ENCODE results near the gene ISCA2.
"Not testable (repeated sequence)": the region's sequence is repeated elsewhere in the genome, so short reads cannot be mapped to it uniquely, and the experiment has no call there.

ISCA2 gene

GRCh38 chr14:74528886-74529285, 35.3 kb downstream of the ISCA2 start:
- no peak for DNase-seq (ENCODE audit: low read depth)

GRCh38 chr14:74531006-74531405, 37.4 kb downstream of the ISCA2 start:
- no peak for DNase-seq (ENCODE audit: low read depth)

GRCh38 chr14:74531467-74531866, 37.9 kb downstream of the ISCA2 start:
- DNase-seq (ENCODE audit: low read depth) = no peak

GRCh38 chr14:74532246-74532645, 38.7 kb downstream of the ISCA2 start:
- DNase-seq (ENCODE audit: low read depth) = no peak

- DNase-seq (ENCODE audit: low read depth) = no peak
Measured at GRCh38 chr14:74533576-74533975, 40.0 kb downstream of the ISCA2 start.

GRCh38 chr14:74535756-74536325, 42.3 kb downstream of the ISCA2 start:
- no peak for DNase-seq (ENCODE audit: low read depth)

GRCh38 chr14:74536336-74536735, 42.8 kb downstream of the ISCA2 start:
- not testable (repeated sequence) for DNase-seq (ENCODE audit: low read depth)

GRCh38 chr14:74538411-74539391, 45.1 kb downstream of the ISCA2 start:
- DNase-seq (ENCODE audit: low read depth) = no peak

- no peak for DNase-seq (ENCODE audit: low read depth)
Measured at GRCh38 chr14:74539503-74539902, 45.9 kb downstream of the ISCA2 start.

GRCh38 chr14:74541225-74541624, 47.7 kb downstream of the ISCA2 start:
- no peak for DNase-seq (ENCODE audit: low read depth)

GRCh38 chr14:74542056-74542685, 48.6 kb downstream of the ISCA2 start:
- DNase-seq (ENCODE audit: low read depth) = no peak

GRCh38 chr14:74543771-74544438, 50.3 kb downstream of the ISCA2 start:
- DNase-seq (ENCODE audit: low read depth) = no peak

- DNase-seq (ENCODE audit: low read depth) = no peak
Measured at GRCh38 chr14:74545386-74545785, 51.8 kb downstream of the ISCA2 start.

- no peak for DNase-seq (ENCODE audit: low read depth)
Measured at GRCh38 chr14:74546416-74546815, 52.9 kb downstream of the ISCA2 start.
